Measurements from ENCODE around the gene AHRR.

DNA sequence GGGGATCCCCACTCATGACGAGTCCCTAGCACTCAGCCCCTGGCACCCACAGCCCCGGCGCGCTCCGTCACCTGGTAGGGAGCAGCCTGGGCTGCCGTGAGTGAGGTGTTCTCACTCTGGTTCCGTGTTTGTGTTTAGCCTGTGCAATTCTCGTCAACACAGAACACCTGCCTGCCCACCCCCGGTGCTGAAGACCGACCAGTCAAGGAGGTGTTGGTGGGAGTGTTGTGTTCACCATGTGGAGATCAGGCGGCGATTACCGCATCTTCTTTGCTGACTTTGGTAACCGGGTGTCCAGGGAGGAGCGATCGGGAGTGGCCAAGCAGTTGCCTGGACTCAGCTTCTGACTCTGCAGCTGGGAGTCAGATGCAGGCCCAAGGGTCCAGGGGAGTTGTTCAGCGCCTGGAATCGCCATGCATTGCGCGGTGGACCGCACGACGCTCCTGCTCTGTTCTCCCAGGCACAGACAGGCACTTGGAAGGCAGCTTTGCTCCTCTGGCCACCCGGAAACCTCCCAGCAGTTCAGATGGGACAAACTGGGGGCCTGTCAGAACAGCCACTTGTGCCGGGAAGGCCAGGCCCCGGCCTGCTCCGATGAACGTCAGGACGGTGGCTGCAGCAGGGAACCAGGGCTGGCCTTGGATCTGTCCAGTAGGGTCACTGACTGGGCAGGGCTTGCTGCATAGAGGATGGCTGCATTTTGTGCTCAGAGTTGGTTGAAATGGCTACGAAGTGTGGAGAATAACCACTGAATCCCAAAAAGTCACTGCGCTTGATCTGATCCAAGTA lies 149.6 kb downstream of the AHRR start:
- TF ChIP-seq POLR2AphosphoS5 (IDR thresholded peaks at IDR 0.05; ENCODE audit: low read depth, low read length) (no peak), SIN3A (IDR thresholded peaks at IDR 0.05; ENCODE audit: borderline replicate concordance, insufficient read depth, low read length) (no peak), TAF1 (IDR thresholded peaks at IDR 0.05; ENCODE audit: borderline replicate concordance, insufficient read depth, low read length) (no peak)

Data from PFSK-1 (cell line).